Measurements from ENCODE around the gene MARCHF11. TPM values are rescaled to one million over a fixed set of nuclear protein-coding genes. Genes with fewer than 3 reads are reported as not detected.

The MARCHF11 gene
- total RNA-seq, 1 experiment from 2014 or later = 0.37 TPM

GRCh38 chr5:16065831-16066230 lies 113.8 kb downstream of the MARCHF11 start:
- Histone ChIP-seq H2BK12ac (ENCODE audit: insufficient read length, low read depth, low read length) (no peak overlapping the region), H3K23me2 (ENCODE audit: insufficient read length, low read depth, low read length, poor library complexity, severe bottlenecking) (no peaks in the 10 kb centered on the region), H3K18ac (ENCODE audit: insufficient read length, low read depth, low read length) (no peak overlapping the region), H2BK15ac (ENCODE audit: low read depth, low read length) (no peak overlapping the region), H4K8ac (replicated peaks; ENCODE audit: insufficient read length, low read depth, low read length) (no peak overlapping the region), H2AFZ (ENCODE audit: low read length) (no peak overlapping the region), H4K5ac (ENCODE audit: insufficient read length, low read depth, low read length) (no peak overlapping the region), H2AK5ac (ENCODE audit: insufficient read length, low read length) (no peak overlapping the region), H2BK5ac (ENCODE audit: insufficient read length, low read length) (no peak overlapping the region), H3T11ph (ENCODE audit: low read length) (no peak overlapping the region), H3K27me3 (ENCODE audit: insufficient read depth, low read length) (no peaks in the 10 kb centered on the region), H2BK20ac (ENCODE audit: low read depth, low read length, poor library complexity, severe bottlenecking) (no peak overlapping the region), H3K4me2 (ENCODE audit: insufficient read depth, insufficient read length, low read length) (no peak overlapping the region), H3K4me1 (ENCODE audit: insufficient read depth, low read length) (peaks cover 2% of the 10 kb centered on the region; the same call in 1 of the 2 replicates), H3K56ac (ENCODE audit: insufficient read length, low read depth, low read length) (no peak overlapping the region), H3K79me1 (ENCODE audit: insufficient read depth, low read depth, low read length, poor library complexity, severe bottlenecking) (no peaks in the 10 kb centered on the region), H4K91ac (ENCODE audit: insufficient read length, low read depth, low read length) (no peak overlapping the region), H2BK120ac (ENCODE audit: low read depth, low read length, poor library complexity, severe bottlenecking) (no peak overlapping the region), H3K9me3 (ENCODE audit: control insufficient read depth, low read depth, low read length) (no peaks in the 10 kb centered on the region), H3K9ac (ENCODE audit: extremely low read depth, insufficient read length, low read length) (no peak overlapping the region), H3K14ac (ENCODE audit: insufficient read depth, low read length) (no peak overlapping the region), H4K20me1 (ENCODE audit: control insufficient read depth, insufficient read depth, insufficient read length) (no peaks in the 10 kb centered on the region), H3K23ac (ENCODE audit: insufficient read length, low read depth, low read length) (no peak overlapping the region), H3K79me2 (ENCODE audit: insufficient read depth, low read length) (no peaks in the 10 kb centered on the region), H3K4ac (ENCODE audit: low read depth, low read length) (no peak overlapping the region), H3K27ac (ENCODE audit: insufficient read length, low read depth, low read length) (no peak overlapping the region)
- H3K27me3 Mint-ChIP-seq (ENCODE audit: low read depth) = peaks cover 2% of the 10 kb centered on the region; the same call in 1 of the 2 replicates
- peaks cover 9 to 10% of the 10 kb centered on the region in 2 experiments for H3K4me1 Mint-ChIP-seq
- no peak overlapping the region for H3K27ac Mint-ChIP-seq
- WGBS (ENCODE audit: extremely low coverage, insufficient read length, low lambda C conversion rate) = no CpG with 5 or more reads among the region's 4 CpGs
- DNase-seq = no peak
- H3K9me3 Mint-ChIP-seq = peaks cover 3% of the 10 kb centered on the region in 2 experiments; a peak in 2 of 5 replicates
- peaks cover 0 to 3% (median 0%) of the 10 kb centered on the region in 3 experiments; a peak in 2 of 7 replicates for H3K36me3 Mint-ChIP-seq (ENCODE audit: insufficient read depth in 1 of 3, low read depth in 3 of 3)
- no peak overlapping the region for H3K4me3 Mint-ChIP-seq
- no peak for TF ChIP-seq CTCF (conservative IDR thresholded peaks at IDR 0.05)
